Measurements from ENCODE around the gene LILRB5.
"Not testable (repeated sequence)": the region's sequence is repeated elsewhere in the genome, so short reads cannot be mapped to it uniquely, and the experiment has no call there.

LILRB5 gene

DNA sequence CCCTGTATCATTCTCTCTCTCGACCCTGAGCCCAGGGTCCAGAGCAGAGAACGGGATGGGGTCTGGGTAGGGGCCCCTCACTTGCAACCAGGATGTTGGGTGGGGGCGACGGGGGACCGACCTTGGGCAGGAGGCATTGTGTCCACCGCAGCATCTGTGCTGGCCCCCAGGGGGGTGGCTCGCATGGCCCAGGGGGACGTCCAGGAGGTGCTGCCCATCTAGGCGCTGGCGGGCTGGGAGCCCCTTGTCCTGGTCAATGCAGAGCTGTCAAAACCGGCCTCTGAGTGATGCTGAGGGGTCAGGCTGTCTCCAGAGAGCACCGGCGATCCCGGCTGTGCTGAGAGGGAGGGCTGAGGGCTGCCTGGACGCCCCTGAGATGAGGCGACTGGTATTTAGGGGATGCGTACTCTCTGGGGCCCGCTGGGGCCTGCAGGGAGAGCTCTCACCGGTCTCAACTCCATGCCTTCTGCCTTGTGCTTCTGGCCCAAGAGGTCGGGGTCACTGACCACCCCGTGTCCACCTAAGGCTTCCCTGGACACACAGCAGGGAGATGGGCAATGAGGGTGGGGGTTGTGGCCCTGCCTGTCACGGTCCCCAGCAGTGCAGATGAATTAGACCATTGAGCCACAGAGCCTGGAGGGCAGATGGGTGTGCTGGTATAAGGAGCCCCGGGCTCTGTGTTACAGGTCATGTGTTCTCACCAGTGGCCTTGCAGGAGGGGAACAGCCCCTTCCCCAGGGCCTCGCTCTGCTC, 47.8 kb downstream of the LILRB5 start:
- H3K27ac Mint-ChIP-seq = peak overlapping the region; percentile 96
- peaks cover 5% of the 10 kb centered on the region for H3K9me3 Mint-ChIP-seq
- H3K4me3 Mint-ChIP-seq = no peak overlapping the region
- H3K36me3 Mint-ChIP-seq (ENCODE audit: low read depth) = peaks cover 72% of the 10 kb centered on the region
- H3K4me1 Mint-ChIP-seq = peaks cover 77% of the 10 kb centered on the region
- no peak for DNase-seq
- TF ChIP-seq, protein P1, sequence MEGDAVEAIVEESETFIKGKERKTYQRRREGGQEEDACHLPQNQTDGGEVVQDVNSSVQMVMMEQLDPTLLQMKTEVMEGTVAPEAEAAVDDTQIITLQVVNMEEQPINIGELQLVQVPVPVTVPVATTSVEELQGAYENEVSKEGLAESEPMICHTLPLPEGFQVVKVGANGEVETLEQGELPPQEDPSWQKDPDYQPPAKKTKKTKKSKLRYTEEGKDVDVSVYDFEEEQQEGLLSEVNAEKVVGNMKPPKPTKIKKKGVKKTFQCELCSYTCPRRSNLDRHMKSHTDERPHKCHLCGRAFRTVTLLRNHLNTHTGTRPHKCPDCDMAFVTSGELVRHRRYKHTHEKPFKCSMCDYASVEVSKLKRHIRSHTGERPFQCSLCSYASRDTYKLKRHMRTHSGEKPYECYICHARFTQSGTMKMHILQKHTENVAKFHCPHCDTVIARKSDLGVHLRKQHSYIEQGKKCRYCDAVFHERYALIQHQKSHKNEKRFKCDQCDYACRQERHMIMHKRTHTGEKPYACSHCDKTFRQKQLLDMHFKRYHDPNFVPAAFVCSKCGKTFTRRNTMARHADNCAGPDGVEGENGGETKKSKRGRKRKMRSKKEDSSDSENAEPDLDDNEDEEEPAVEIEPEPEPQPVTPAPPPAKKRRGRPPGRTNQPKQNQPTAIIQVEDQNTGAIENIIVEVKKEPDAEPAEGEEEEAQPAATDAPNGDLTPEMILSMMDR (IDR thresholded peaks at IDR 0.05) = no peak
- H3K27me3 Mint-ChIP-seq (ENCODE audit: low read depth, poor library complexity) = peaks cover 7% of the 10 kb centered on the region

DNA sequence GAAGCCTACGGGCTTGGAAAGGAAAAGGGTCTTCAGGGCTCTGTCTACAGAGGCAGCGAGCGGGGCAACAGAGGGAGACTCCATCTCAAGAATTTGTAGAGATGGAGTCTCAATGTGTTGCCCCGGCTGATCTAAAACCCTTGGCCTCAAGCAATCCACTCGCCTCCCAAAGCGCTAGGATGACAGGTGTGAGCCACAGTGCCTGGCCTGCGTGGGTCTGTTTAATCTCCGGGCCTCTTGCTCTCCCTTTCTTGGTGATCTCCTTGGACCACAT, 48.4 kb downstream of the LILRB5 start:
- H3K27ac Mint-ChIP-seq = peak overlapping the region; percentile 96
- peaks cover 78% of the 10 kb centered on the region for H3K4me1 Mint-ChIP-seq

DNA sequence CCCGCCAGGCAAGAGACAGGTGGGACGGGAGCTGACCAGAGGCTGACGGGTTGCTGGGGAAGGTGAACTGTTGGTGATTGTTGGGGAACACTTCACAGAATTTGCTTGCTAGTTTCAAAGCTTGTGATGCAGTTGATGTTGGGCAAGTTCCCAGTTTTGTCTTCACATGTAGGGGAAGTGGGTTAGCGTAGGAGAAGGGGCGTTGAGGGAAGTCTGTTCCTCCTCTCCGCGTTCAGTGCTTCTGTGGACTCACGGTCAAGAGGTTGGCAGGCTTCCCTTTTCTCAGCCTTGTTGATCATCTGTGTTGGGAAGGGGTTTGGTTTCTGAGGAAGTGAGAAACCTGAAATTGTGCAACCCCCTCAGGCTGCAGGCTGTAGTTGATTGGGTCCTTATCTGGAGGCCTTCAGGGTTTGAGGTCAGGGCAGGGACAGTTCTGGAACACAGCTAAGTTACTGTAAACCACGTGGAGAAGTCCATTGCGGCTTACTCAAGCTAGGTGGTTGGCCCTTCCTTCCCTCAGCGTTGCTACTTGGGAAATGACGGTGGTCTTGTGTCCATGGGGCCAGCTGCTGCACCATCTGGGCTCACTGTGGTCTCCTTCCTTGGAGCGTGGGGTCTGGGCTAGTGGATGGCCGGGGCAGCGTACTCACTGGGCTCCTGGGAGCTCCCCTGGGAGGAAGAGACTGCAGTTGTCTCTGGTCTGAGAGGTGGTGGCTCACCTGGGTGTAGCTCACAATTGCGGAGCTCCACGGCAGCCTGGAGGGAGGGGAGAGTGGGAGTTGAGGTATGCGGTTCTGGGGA, 48.9 kb downstream of the LILRB5 start:
- Mint-ChIP-seq H3K36me3 (ENCODE audit: low read depth) (peaks cover 75% of the 10 kb centered on the region), H3K9me3 (peaks cover 3% of the 10 kb centered on the region), H3K4me3 (peak overlapping the region; percentile 22), H3K4me1 (peaks cover 84% of the 10 kb centered on the region), H3K27ac (peak overlapping the region; percentile 96), H3K27me3 (ENCODE audit: low read depth, poor library complexity) (peaks cover 7% of the 10 kb centered on the region)
- DNase-seq = no peak
- TF ChIP-seq, protein P1 (IDR thresholded peaks at IDR 0.05) = no peak

More for the DNA sequence above, 48.4 kb downstream of the LILRB5 start:
- TF ChIP-seq, protein P1 (IDR thresholded peaks at IDR 0.05) = no peak
- Mint-ChIP-seq H3K27me3 (ENCODE audit: low read depth, poor library complexity) (peaks cover 7% of the 10 kb centered on the region), H3K4me3 (peak overlapping the region; percentile 22), H3K36me3 (ENCODE audit: low read depth) (peaks cover 73% of the 10 kb centered on the region), H3K9me3 (peaks cover 5% of the 10 kb centered on the region)
- no peak for DNase-seq

DNA sequence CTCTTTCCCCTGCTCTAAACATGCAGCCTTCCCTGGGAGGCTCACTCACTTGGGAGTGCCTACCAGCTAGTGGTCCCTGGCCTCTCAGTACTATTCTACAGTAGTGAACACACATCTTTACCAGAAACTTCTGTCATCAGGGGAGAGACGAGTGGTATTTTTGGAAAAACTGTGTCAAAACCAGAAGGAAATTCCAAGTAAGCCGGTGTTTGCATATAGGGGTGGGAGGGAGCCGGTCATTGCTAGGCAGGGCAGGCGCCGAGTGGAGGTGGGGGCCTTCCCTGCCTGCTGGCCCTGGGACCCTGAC, 49.4 kb downstream of the LILRB5 start:
- Mint-ChIP-seq H3K27me3 (ENCODE audit: low read depth, poor library complexity) (peaks cover 7% of the 10 kb centered on the region), H3K4me3 (no peak overlapping the region), H3K27ac (peak overlapping the region; percentile 94), H3K4me1 (peaks cover 89% of the 10 kb centered on the region), H3K9me3 (no peaks in the 10 kb centered on the region), H3K36me3 (ENCODE audit: low read depth) (peaks cover 75% of the 10 kb centered on the region)
- DNase-seq = no peak
- TF ChIP-seq, protein P1 (IDR thresholded peaks at IDR 0.05) = no peak

DNA sequence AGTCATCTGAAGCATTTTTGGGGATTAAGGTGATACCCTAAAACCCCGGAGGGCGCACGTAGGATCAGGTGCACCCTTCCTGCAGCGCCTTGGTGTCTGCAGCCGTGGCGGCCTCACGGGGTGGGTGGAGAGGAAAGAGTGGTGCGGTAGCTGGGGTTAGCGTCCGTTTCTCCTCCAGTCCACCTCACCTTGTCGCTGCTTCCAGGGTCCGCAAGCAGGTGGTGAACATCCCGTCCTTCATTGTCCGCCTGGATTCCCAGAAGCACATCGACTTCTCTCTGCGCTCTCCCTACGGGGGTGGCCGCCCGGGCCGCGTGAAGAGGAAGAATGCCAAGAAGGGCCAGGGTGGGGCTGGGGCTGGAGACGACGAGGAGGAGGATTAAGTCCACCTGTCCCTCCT, 49.9 kb downstream of the LILRB5 start:
- Mint-ChIP-seq H3K36me3 (ENCODE audit: low read depth) (peaks cover 77% of the 10 kb centered on the region), H3K27ac (peak overlapping the region; percentile 94), H3K4me1 (peaks cover 94% of the 10 kb centered on the region)
- not testable (repeated sequence) for H3K4me3 Mint-ChIP-seq; H3K27me3 Mint-ChIP-seq (ENCODE audit: low read depth, poor library complexity); DNase-seq; H3K9me3 Mint-ChIP-seq

DNA sequence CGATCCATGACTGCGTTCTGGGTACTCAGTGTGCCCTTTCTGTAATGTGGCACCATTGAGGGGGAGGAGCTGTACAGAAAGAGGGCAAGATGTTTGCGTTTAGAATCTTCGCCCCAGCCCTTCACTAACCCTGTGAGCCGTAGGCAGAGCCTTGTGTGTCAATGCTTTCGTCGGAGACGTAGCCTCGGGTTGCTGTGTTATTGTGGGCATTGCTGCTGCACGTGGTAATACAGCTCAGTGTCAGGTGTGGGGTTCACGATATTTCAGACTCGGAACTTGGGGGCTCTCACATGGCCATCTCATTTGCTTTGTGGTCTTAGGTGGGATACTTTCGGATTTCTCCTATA, 50.3 kb downstream of the LILRB5 start:
- peaks cover 7% of the 10 kb centered on the region for H3K27me3 Mint-ChIP-seq (ENCODE audit: low read depth, poor library complexity)
- peak overlapping the region; percentile 51 for H3K27ac Mint-ChIP-seq
- peaks cover 94% of the 10 kb centered on the region for H3K4me1 Mint-ChIP-seq
- TF ChIP-seq, protein P1 (IDR thresholded peaks at IDR 0.05) = no peak
- no peak overlapping the region for H3K4me3 Mint-ChIP-seq
- H3K9me3 Mint-ChIP-seq = no peaks in the 10 kb centered on the region
- DNase-seq = no peak
- peaks cover 81% of the 10 kb centered on the region for H3K36me3 Mint-ChIP-seq (ENCODE audit: low read depth)

Data from nephron progenitor cell (in vitro differentiated cells).